ENCODE data around the gene LMTK3.
"Not testable (repeated sequence)": the region's sequence is repeated elsewhere in the genome, so short reads cannot be mapped to it uniquely, and the experiment has no call there.

Gene LMTK3

DNA sequence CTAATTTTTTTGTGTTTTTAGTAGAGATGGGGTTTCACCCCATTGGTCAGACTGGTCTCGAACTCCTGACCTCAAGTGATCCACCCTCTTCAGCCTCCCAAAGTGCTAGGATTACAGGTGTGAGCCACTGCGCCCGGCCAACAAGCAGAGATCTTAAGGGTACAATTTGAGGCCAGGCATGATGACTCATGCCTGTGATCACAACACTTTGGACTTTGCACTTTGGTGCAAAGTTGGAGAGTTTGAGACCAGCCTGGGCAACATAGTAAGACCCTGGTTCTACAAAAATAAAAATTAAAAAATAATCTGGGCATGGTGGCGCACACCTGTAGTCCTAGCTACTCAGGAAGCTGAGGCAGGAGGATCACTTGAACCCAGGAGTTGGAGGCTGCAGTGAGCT lies 7.8 kb upstream of the LMTK3 start:
- H3K4me3 Mint-ChIP-seq; ATAC-seq; DNase-seq; H3K36me3 Mint-ChIP-seq (ENCODE audit: low read depth); H3K9me3 Mint-ChIP-seq; H3K4me1 Mint-ChIP-seq; H3K27ac Mint-ChIP-seq; H3K27me3 Mint-ChIP-seq: not testable (repeated sequence)

DNA sequence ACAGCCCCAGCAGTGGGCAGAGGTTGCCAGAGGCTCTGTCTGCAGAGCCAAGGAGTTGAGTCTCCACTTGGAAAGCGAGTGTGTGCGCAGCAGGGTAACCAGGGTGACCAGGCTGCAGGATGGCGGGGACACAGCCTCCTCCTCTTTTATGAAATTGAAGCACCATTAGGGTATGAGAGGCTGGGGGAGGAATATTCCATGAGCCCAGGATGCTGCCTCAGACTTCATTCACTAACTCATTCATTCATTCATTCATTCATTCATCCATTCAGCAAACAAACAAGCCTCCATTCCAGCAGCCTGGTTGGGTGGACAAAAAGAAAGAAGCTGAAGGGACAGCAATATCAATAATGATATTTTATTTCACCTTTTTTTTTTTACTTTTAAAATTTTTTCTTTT lies 6.6 kb upstream of the LMTK3 start:
- peaks cover 6% of the 10 kb centered on the region for H3K4me1 Mint-ChIP-seq
- H3K36me3 Mint-ChIP-seq (ENCODE audit: low read depth) = no peaks in the 10 kb centered on the region
- no peak overlapping the region for H3K4me3 Mint-ChIP-seq
- no peaks in the 10 kb centered on the region for H3K9me3 Mint-ChIP-seq
- no peak overlapping the region for H3K27ac Mint-ChIP-seq
- H3K27me3 Mint-ChIP-seq = no peaks in the 10 kb centered on the region
- ATAC-seq (no peak), DNase-seq (no peak)

DNA sequence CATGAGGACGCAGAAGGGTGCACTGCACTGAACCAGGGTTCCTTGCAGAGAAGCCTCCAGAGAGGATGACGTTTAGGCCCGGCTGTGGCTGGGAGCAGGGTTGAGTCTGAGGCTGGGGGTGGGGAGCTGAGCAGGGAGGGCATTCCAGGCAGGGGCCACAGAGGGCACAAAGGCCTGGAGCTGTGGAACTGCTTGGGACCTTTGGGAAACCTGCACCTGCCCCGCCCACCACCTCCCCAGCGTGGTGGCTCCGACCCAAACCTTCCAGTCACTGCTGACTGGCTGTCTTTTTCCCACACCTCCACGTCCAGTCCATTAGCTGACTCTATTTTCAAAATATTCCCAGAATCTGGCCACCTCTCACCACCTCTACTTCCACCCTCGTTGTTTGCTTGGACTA lies 4.9 kb upstream of the LMTK3 start:
- no peaks in the 10 kb centered on the region for H3K27me3 Mint-ChIP-seq
- no peak for ATAC-seq

DNA sequence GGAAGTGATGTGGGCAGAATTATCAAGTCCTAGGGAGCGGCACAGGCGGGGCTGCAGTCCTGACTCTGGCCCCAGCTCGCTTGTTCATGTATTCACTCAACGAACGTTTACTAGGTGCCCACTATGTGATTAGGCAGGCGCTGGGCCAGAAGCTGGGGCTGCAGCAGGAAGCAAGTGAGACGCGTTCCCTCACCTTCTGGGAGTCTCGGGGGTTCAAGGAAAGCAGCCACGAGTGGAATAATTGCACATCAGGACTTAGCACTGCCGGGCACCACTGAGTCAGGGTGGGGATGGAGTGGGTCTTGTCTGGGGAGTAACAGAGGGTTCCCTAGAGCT lies 2.5 kb upstream of the LMTK3 start:
- ATAC-seq = no peak
- Mint-ChIP-seq H3K9me3 (no peaks in the 10 kb centered on the region), H3K4me1 (peaks cover 14% of the 10 kb centered on the region), H3K27ac (no peak overlapping the region), H3K27me3 (no peaks in the 10 kb centered on the region), H3K36me3 (ENCODE audit: low read depth) (no peaks in the 10 kb centered on the region), H3K4me3 (no peak overlapping the region)
- no peak for DNase-seq

More for the DNA sequence above, 4.9 kb upstream of the LMTK3 start:
- no peaks in the 10 kb centered on the region for H3K36me3 Mint-ChIP-seq (ENCODE audit: low read depth)
- H3K4me3 Mint-ChIP-seq = no peak overlapping the region
- H3K9me3 Mint-ChIP-seq = no peaks in the 10 kb centered on the region
- no peak for DNase-seq
- H3K27ac Mint-ChIP-seq = no peak overlapping the region
- H3K4me1 Mint-ChIP-seq = peaks cover 6% of the 10 kb centered on the region

DNA sequence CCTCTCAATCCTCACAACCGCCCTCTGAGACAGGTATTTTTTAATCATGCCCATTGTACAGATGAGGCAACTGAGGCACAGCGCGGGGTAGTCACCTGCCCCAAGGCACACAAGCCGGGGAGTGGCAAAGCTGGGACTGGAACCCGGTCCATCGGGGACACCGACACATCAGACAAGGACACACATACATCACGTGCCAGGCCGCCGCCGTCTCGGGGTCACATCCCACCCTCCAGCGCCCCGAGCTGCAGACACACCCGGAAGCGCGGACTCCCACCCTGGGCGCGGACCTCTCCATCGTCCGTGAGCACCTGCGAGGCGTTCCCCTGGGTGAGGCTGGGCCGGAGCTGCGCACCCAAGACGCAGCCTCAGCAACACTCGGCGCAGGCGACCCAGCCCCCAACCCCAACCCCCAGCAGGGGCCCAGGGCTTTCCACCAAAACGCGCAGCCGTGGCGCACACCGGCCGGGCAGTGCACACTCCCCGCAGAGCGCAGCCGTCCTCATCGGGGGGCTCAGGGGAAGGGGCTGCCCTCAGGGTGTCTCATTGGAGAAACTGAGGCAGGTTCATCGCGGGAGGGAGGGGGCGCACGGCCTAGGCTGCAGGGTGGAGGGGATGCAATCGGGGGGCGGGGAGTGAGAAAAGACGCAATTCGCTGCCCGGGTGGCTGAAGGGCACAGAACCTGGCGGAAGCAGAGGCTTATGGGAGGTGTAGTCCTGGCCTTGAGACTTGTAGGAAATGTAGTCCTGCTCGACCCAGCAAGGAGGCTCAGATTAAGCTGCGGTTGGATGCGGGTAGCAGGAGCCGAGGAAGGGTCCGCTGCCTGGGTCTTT lies 1.9 kb upstream of the LMTK3 start:
- no peaks in the 10 kb centered on the region for H3K36me3 Mint-ChIP-seq (ENCODE audit: low read depth)
- peaks cover 14% of the 10 kb centered on the region for H3K4me1 Mint-ChIP-seq
- DNase-seq (peak; percentile 75), ATAC-seq (peak; percentile 72)
- no peaks in the 10 kb centered on the region for H3K9me3 Mint-ChIP-seq
- H3K4me3 Mint-ChIP-seq = no peak overlapping the region
- H3K27ac Mint-ChIP-seq = no peak overlapping the region
- H3K27me3 Mint-ChIP-seq = no peaks in the 10 kb centered on the region

DNA sequence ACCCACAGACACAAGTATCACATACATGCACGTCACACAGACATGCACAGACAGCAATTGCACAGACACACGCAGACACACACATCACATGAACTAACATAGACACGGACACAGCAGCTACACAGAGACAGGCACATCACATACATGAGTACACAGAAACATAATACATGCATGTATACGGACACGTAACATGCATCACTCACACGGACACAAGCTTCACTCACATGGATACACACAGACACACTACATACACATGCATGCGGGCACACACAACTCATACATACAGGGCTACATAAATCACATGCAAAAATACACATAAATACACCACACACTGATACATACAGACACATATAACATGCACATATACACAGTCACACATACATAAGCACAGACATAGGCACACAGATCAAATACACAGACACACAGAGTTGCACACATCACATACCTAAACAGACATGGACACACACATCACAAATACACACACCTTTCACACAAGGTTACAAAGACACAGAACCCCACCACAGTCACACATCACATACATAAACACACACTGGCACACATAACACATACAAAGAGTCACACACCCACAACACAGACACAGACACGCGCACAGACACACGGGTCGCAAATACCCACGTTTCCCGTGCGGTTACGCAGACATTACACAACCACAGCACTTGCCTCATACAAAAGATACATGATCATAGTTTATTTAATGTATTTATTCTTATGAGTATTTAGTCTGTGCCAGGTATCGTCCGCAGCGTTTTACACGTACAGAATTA lies 1.1 kb upstream of the LMTK3 start:
- DNase-seq (no peak), ATAC-seq (no peak)
- Mint-ChIP-seq H3K4me1 (peaks cover 14% of the 10 kb centered on the region), H3K27ac (no peak overlapping the region), H3K4me3 (no peak overlapping the region), H3K36me3 (ENCODE audit: low read depth) (no peaks in the 10 kb centered on the region), H3K9me3 (no peaks in the 10 kb centered on the region), H3K27me3 (no peaks in the 10 kb centered on the region)

DNA sequence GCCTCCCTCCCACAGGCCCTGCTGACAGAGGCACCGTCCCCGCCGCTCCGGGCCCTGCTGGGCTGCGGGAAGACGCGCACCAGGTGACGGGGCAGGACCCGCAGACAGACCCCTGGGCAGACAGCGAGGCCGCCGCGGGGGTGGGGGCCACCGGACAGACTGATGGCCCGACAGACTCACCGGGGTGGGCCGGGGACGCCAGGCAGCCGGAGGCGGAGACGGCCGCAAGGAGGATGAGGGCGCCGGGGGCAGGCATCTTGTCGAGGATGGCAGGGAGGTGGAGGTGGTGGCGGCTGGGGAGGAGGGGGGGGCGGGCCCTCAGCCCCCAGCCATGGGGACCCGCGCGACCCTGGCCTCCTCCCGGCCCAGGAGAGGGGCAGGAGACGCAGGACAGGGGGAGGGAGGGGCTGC lies 309 bp downstream of the LMTK3 start:
- H3K27ac Mint-ChIP-seq = no peak overlapping the region
- peak overlapping the region; percentile 79 for H3K4me3 Mint-ChIP-seq
- H3K36me3 Mint-ChIP-seq (ENCODE audit: low read depth) = no peaks in the 10 kb centered on the region
- H3K9me3 Mint-ChIP-seq = no peaks in the 10 kb centered on the region
- H3K27me3 Mint-ChIP-seq = no peaks in the 10 kb centered on the region
- DNase-seq (no peak), ATAC-seq (no peak)
- H3K4me1 Mint-ChIP-seq = peaks cover 14% of the 10 kb centered on the region

DNA sequence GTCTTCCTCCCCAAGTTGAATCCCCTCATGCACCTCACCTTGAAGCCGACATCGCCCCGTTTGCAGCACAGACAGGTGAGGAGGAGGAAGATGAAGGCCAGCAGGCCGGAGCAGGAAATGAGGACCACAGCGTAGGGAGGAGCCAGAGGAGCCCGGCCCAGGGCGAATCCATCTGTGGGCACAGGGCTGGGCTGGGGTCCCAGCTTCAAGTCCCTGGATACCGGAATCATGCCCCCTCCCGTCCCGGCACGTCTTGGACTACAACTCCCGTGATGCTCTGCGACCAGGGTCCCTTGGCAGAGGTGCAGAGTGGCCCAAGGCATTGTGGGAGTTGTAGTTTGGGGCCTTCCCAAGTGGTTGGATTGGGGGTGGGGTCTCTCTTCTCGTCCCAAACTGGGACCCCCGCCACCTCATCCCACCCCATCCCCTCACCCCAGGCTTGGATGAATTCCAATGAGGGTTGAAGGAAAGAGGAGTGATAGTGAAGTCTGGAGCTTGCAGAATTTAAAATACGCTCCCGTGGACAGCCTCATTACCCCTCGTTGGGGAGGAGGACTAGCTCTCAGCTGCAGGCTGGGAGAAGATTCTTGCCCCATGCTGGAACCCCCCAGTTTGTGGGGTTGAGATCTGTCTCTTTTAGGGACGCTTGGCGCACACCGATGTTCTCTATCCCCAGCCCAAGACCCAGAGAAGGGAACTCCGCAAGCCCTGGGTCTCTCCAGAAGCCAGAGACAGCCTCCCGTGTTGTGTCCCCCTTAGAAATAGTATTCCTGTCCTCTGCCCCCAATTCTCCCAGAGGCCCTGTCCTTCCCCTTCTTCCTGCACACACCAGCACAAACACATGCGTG lies 990 bp downstream of the LMTK3 start:
- H3K9me3 Mint-ChIP-seq = no peaks in the 10 kb centered on the region
- peaks cover 14% of the 10 kb centered on the region for H3K4me1 Mint-ChIP-seq
- ATAC-seq (peak; percentile 65), DNase-seq (peak; percentile 75)
- peak overlapping the region; percentile 14 for H3K27ac Mint-ChIP-seq
- no peaks in the 10 kb centered on the region for H3K27me3 Mint-ChIP-seq
- H3K36me3 Mint-ChIP-seq (ENCODE audit: low read depth) = no peaks in the 10 kb centered on the region
- H3K4me3 Mint-ChIP-seq = peak overlapping the region; percentile 79

DNA sequence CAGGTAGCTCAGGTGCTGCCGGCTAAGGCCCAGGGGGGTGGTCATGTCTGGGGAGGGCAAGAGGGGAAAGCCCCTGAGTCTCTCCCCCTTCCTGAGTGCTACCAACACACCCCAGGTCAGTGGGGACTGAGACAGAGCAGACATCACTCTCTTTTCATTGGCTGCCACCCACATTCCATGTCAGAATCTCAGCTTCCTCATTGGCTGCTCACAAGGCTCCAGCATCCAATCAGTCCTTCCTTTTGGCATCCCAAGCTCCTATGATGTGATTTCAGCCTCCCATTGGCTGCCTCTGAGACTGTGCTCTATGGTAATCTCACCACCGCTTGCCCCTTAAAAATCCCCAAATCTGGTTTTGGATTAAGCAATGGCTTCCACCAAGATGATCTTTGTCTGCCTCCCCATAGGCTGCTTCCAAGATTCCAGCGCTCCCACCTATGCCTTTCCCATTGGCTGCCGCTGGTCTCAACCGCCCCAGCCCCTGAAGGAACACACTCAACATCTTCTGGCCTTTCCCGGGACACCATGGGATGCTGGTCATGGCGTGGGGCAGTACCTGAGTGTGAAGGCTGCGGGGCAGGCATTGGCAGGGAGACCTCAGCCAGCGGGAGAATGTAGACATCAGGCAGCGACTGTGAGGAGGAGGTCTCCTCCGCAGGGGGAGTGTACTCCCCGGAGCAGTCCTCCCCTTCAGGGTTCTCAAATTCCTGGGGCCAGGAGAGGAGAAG lies 2.0 kb downstream of the LMTK3 start:
- Mint-ChIP-seq H3K4me1 (peaks cover 12% of the 10 kb centered on the region), H3K36me3 (ENCODE audit: low read depth) (no peaks in the 10 kb centered on the region), H3K4me3 (no peak overlapping the region), H3K27ac (no peak overlapping the region), H3K9me3 (no peaks in the 10 kb centered on the region), H3K27me3 (no peaks in the 10 kb centered on the region)
- DNase-seq = no peak
- ATAC-seq = no peak

DNA sequence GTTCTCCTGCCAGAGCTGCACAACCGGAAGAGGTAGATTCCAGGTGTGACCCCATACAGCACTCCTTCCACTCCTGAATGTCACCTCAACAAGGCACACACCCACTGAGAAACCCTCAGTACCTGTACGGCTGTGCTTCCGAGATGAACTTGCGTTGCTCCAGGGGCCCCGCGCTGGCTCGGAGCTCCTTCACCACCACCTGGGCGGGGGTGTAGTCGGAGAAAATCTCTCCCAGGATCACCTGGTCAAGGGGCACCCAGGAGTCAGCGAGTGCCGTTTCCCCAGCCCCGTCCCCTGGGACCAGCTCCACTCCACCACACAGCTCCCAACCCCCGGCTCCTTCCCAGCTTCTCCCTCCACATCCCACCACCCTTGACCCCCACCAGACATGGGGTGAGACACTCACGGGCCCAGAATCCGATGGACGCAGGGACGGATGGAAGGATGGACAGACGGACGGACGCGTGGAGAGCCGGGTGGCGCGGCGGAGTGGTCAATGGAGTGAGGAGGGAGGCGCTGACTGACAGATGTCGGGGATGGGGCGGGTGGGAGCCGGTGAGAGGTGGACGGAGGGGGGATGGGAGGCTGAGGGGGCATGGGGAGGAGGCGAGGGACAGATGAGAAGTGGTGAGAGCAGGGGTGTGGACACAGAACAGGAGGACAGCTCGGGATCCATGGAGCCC lies 2.8 kb downstream of the LMTK3 start:
- ATAC-seq = no peak
- H3K27ac Mint-ChIP-seq = no peak overlapping the region
- no peaks in the 10 kb centered on the region for H3K9me3 Mint-ChIP-seq
- no peak for DNase-seq
- H3K4me1 Mint-ChIP-seq = peaks cover 9% of the 10 kb centered on the region
- H3K4me3 Mint-ChIP-seq = no peak overlapping the region
- no peaks in the 10 kb centered on the region for H3K27me3 Mint-ChIP-seq
- H3K36me3 Mint-ChIP-seq (ENCODE audit: low read depth) = no peaks in the 10 kb centered on the region

DNA sequence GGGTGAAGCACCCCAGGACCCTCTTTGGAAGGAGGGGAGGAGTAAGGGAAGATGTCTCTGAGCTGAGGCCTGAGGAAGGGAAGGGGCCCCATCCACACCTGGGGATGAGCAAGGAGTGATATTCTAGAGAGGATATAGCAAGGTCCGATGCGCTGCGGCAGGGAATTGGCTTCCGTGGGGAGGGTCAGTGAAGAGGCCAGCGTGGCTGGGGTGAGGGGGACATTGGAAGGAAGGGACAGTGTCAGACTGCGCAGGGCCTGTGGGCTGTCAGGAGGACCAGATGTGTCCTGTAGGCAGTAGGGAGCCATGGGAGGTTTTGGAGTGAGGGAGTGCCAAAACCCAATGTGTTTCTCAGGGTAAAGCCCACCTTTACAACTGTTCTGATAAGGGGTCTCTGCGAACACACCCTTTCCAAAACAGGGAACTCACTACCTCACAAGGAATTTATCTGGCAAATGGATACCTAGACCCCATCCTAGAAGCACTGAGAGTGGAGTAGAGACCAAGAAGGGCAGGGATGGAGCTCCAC lies 3.7 kb downstream of the LMTK3 start:
- H3K4me3 Mint-ChIP-seq = no peak overlapping the region
- DNase-seq = no peak
- no peaks in the 10 kb centered on the region for H3K27me3 Mint-ChIP-seq
- H3K9me3 Mint-ChIP-seq = no peaks in the 10 kb centered on the region
- ATAC-seq = no peak
- no peak overlapping the region for H3K27ac Mint-ChIP-seq
- peaks cover 8% of the 10 kb centered on the region for H3K4me1 Mint-ChIP-seq
- H3K36me3 Mint-ChIP-seq (ENCODE audit: low read depth) = no peaks in the 10 kb centered on the region

DNA sequence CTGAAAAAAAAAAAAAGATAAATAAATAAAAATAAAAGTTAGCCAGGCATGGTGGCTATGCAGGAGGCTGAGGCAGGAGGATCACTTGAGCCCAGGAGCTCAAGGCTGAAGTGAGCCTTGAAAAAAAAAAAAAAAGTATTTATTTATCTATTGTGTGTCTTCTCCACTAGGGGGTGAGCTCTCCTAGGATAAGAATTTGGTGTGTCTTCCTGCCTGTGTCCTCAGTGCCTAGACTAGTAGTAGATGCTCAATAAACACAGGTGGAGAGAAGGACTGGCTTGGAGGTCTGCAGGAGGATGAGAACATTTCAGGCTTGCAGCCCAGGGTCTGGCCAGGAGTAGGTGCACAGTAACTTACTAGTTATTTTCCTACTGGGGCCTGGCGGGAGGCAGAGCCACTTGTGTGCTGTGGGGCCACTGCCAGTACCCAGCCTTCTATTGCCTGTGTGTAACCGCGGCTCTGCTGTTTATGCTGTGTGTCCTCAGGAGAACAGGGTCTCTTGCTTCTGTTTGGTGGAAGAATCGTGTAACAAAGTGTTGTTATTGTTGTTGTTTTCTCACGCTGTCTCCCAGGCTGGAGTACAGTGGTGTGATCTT lies 5.4 kb downstream of the LMTK3 start:
- ATAC-seq = peak; percentile 17
- no peak overlapping the region for H3K27ac Mint-ChIP-seq
- H3K4me1 Mint-ChIP-seq = peaks cover 13% of the 10 kb centered on the region
- H3K4me3 Mint-ChIP-seq = no peak overlapping the region
- DNase-seq = no peak
- no peaks in the 10 kb centered on the region for H3K36me3 Mint-ChIP-seq (ENCODE audit: low read depth)
- no peaks in the 10 kb centered on the region for H3K27me3 Mint-ChIP-seq
- H3K9me3 Mint-ChIP-seq = no peaks in the 10 kb centered on the region

DNA sequence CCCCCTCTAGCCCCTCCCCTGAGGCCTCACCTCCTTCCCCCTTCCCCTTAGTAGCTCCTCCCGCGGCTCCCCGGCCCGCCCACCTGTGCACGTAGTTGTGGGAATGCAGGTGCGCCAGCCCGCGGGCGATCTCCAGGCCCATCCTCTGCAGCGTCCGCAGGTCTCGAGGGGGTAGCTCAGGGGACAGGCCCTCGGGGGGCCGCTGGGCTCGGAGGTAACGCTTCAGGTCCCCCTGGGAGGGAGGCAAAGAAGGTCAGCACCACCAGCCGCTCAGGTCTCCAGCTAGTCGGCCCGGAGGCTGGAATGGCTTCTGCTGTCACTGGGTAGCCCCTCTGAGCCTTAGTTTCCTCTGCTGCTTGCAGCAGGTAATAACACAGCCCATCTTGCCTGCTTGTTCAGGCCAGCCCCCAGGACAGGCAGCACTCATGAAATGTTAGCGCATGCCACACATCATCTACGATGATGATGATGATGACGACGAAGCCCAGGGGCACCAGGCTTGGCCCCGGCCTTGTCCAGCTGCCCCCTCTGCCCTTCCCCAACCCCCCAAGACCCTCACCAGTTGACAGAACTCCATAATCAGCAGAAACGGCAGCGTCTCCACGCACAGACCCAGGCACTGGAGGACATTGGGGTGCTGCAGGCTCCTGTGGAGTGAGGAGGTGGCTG lies 9.2 kb downstream of the LMTK3 start:
- H3K9me3 Mint-ChIP-seq = no peaks in the 10 kb centered on the region
- H3K27ac Mint-ChIP-seq = no peak overlapping the region
- no peak for DNase-seq
- no peak overlapping the region for H3K4me3 Mint-ChIP-seq
- H3K4me1 Mint-ChIP-seq = peaks cover 8% of the 10 kb centered on the region
- peaks cover 5% of the 10 kb centered on the region for H3K27me3 Mint-ChIP-seq
- H3K36me3 Mint-ChIP-seq (ENCODE audit: low read depth) = no peaks in the 10 kb centered on the region
- ATAC-seq = peak; percentile 3
